GM12892 (cell line): Measurements from ENCODE around the gene WLS.

Source experiments
- POLR2A ChIP-seq: IDR thresholded peaks from 2 replicates; pipeline ENCODE4 v1.6.1; 2011; ENCODE audit warnings: low read depth, low read length, control low read depth
- POLR2AphosphoS5 ChIP-seq: IDR thresholded peaks from 2 replicates; pipeline ENCODE4 v1.6.1; 2011; ENCODE audit warnings: low read depth, low read length, control low read depth

- TF ChIP-seq POLR2A (no peak), POLR2AphosphoS5 (no peak)
Observed at GRCh38 chr1:68148631-68149030, 83.7 kb downstream of the WLS start.
